ENCODE results near the gene TUBB1.

Gene TUBB1

GRCh38 chr20:59004493-59004762, 14.8 kb upstream of the TUBB1 start (continued):
- TF ChIP-seq CTCF (tag by site-specific recombination; IDR thresholded peaks at IDR 0.05): no peak

- ChIA-PET POLR2A (no interaction called here), CTCF (no interaction called here)
- Histone ChIP-seq H3K4me3 (ENCODE audit: low read depth, low read length) (no peak overlapping the region), H3K9me3 (ENCODE audit: control insufficient read depth, insufficient read depth, low read depth, low read length) (no peaks in the 10 kb centered on the region), H3K4me1 (ENCODE audit: control insufficient read depth, insufficient read depth, low read length) (peaks cover 5% of the 10 kb centered on the region; the same call in 1 of the 2 replicates), H3K36me3 (ENCODE audit: control insufficient read depth in 2 of 2, insufficient read depth in 1 of 2, low read length in 2 of 2) (peaks cover 0 to 16% of the 10 kb centered on the region in 2 experiments; a peak in 1 of 3 replicates), H3K27ac (ENCODE audit: extremely low read depth, low read depth, low read length) (no peak overlapping the region)
- TF ChIP-seq ZNF155 (tag by site-specific recombination; IDR thresholded peaks at IDR 0.05) (no peak), SCRT2 (tag by site-specific recombination; IDR thresholded peaks at IDR 0.05) (peak; percentile 93), ZNF280C (tag by site-specific recombination; IDR thresholded peaks at IDR 0.05) (no peak), SCRT1 (tag by site-specific recombination; IDR thresholded peaks at IDR 0.05; ENCODE audit: borderline replicate concordance) (0 out of 2 replicates have a peak, but pooled peaks have one; percentile 23), SP3 (tag by site-specific recombination; IDR thresholded peaks at IDR 0.05) (no peak), ZBTB49 (tag by site-specific recombination; IDR thresholded peaks at IDR 0.05; ENCODE audit: low read depth) (no peak), ZNF645 (tag by site-specific recombination; IDR thresholded peaks at IDR 0.05) (no peak), FEZF1 (tag by site-specific recombination; IDR thresholded peaks at IDR 0.05) (no peak), ZNF548 (tag by site-specific recombination; IDR thresholded peaks at IDR 0.05) (no peak), ZBTB21 (tag by site-specific recombination; IDR thresholded peaks at IDR 0.05) (no peak), PRDM1 (tag by site-specific recombination; IDR thresholded peaks at IDR 0.05) (no peak)
Observed at GRCh38 chr20:59004763-59005522, 14.3 kb upstream of the TUBB1 start.

- Histone ChIP-seq H3K36me3 (ENCODE audit: control insufficient read depth in 2 of 2, insufficient read depth in 1 of 2, low read length in 2 of 2) (peaks cover 0 to 16% of the 10 kb centered on the region in 2 experiments; a peak in 1 of 3 replicates), H3K27ac (ENCODE audit: extremely low read depth, low read depth, low read length) (no peak overlapping the region; the same call in 1 of the 2 replicates), H3K9me3 (ENCODE audit: control insufficient read depth, insufficient read depth, low read depth, low read length) (no peaks in the 10 kb centered on the region), H3K4me1 (ENCODE audit: control insufficient read depth, insufficient read depth, low read length) (peaks cover 5% of the 10 kb centered on the region; the same call in 1 of the 2 replicates), H3K4me3 (ENCODE audit: low read depth, low read length) (peak overlapping the region; percentile 59)
- ChIA-PET CTCF (interaction anchor here (0.7 kb wide), 1 partner anchor 26 kb away, joined by 3 read pairs; the partner anchor contains the start of gene ATP5F1E), POLR2A (no interaction called here)
- TF ChIP-seq ZNF423 (tag by site-specific recombination; IDR thresholded peaks at IDR 0.05) (no peak), ZNF175 (tag by site-specific recombination; IDR thresholded peaks at IDR 0.05) (no peak), OVOL3 (tag by site-specific recombination; IDR thresholded peaks at IDR 0.05) (no peak), HIC1 (tag by site-specific recombination; IDR thresholded peaks at IDR 0.05) (no peak), ZBTB48 (tag by site-specific recombination; IDR thresholded peaks at IDR 0.05) (no peak), ZNF433 (tag by site-specific recombination; IDR thresholded peaks at IDR 0.05; ENCODE audit: low read depth) (no peak), MYNN (tag by site-specific recombination; IDR thresholded peaks at IDR 0.05; ENCODE audit: borderline replicate concordance) (no peak), ZNF311 (tag by site-specific recombination; IDR thresholded peaks at IDR 0.05; ENCODE audit: borderline replicate concordance) (no peak), ZNF707 (tag by site-specific recombination; IDR thresholded peaks at IDR 0.05) (no peak)
Observed at GRCh38 chr20:59005523-59006166, 13.6 kb upstream of the TUBB1 start.
